HCT116 (cell line): ENCODE measurements around the gene RGL2.

Experiments
- CEBPB ChIP-seq: IDR thresholded peaks from 2 replicates; pipeline ENCODE4 v1.6.1; 2012; ENCODE audit warnings: low read depth
- EZH2 ChIP-seq: fragments of 200-600 bp; sonication (generic); IDR thresholded peaks from 2 replicates; pipeline ENCODE4 v1.6.1; 2017; ENCODE audit warnings: antibody characterized with exemption, mixed run types
- POLR2A ChIP-seq: IDR thresholded peaks from 2 replicates; pipeline ENCODE4 v1.7.0; 2011; ENCODE audit warnings: borderline replicate concordance; ENCODE audit not compliant: insufficient read depth, insufficient read length; ENCODE audit errors: extremely low read depth
- SIN3A ChIP-seq: IDR thresholded peaks from 2 replicates; pipeline ENCODE4 v1.6.1; 2012; ENCODE audit warnings: low read depth
- TCF7L2 ChIP-seq: IDR thresholded peaks from 2 replicates; pipeline ENCODE4 v1.7.0; 2011; ENCODE audit warnings: borderline replicate concordance, inconsistent platforms; ENCODE audit not compliant: insufficient read depth, insufficient read length; ENCODE audit errors: extremely low read depth
- YY1 ChIP-seq: IDR thresholded peaks from 2 replicates; pipeline ENCODE4 v1.6.1; 2011; ENCODE audit warnings: low read length, low read depth, moderate library complexity, mild to moderate bottlenecking; ENCODE audit not compliant: insufficient replicate concordance; ENCODE audit errors: extremely low read depth
- ZNF274 ChIP-seq: fragments of 200-500 bp; sonication (Bioruptor generic); IDR thresholded peaks from 2 replicates; pipeline ENCODE4 v1.6.1; 2014; ENCODE audit warnings: mild to moderate bottlenecking, low read depth, low read length, inconsistent platforms
- TF ChIP-seq, protein P1 (sequence below), 3 experiments: fragments of 200-600 bp in 1 of 3; sonication (generic) in 1 of 3; IDR thresholded peaks in 2 of 3; conservative IDR thresholded peaks in 1 of 3; 2 replicates each; pipeline ENCODE4 v1.5.1; 2012 to 2017; ENCODE audit warnings: low read depth in 2 of 3, low read length in 2 of 3, antibody characterized with exemption in 1 of 3, borderline replicate concordance in 1 of 3, control low read depth in 1 of 3, mild to moderate bottlenecking in 1 of 3, mixed read lengths in 1 of 3, mixed run types in 1 of 3, moderate library complexity in 1 of 3; ENCODE audit not compliant: insufficient read depth in 1 of 3
- TF ChIP-seq, protein P2 (sequence below): IDR thresholded peaks from 2 replicates; pipeline ENCODE4 v1.6.1; 2012; ENCODE audit warnings: low read depth

DNA sequence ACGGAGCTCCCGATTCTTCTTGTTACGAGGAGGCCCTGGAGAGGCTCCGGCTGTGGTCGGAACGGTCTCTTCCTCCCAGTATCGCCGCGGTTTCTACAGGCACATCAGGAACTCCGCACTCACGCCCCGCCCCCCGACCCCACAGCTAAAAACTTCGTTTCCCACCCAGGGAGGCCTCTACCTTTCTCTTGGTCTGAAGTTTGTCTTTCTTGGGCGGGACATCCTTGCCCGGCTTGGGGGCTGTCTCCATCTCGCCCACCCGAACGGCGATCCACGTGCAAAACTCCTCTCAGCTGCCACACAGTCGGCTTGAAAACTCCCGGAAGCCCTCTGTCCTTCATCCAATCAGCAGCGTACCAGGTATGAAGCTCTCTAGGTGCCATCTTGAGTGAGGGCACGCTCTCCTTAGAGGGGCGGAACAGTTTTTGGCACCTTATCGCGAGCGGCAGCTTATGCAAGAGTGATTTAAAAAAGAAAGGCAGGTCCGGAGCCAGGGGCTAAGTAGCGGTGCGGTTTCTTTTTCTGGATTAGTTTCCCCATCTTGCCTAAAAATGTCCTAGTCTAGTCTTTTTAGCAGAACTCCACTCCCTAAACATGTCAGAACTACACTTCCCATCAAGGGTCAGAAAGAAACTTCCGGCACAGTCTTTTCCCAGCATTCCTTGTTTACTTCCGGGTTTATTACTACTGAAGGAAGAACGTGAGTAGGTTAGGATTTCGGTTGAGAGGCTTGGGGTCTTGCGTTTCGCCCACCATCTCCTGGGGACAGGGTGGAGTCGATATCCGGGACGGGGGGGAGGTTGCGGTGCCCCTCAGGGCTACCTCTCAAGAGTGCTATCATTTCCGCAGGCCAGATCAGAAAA is 9.6 kb downstream of the RGL2 start, which contains the start of the genes PFDN6 and WDR46:
- peak; percentile 98 for TF ChIP-seq YY1
- TF ChIP-seq, protein P1, sequence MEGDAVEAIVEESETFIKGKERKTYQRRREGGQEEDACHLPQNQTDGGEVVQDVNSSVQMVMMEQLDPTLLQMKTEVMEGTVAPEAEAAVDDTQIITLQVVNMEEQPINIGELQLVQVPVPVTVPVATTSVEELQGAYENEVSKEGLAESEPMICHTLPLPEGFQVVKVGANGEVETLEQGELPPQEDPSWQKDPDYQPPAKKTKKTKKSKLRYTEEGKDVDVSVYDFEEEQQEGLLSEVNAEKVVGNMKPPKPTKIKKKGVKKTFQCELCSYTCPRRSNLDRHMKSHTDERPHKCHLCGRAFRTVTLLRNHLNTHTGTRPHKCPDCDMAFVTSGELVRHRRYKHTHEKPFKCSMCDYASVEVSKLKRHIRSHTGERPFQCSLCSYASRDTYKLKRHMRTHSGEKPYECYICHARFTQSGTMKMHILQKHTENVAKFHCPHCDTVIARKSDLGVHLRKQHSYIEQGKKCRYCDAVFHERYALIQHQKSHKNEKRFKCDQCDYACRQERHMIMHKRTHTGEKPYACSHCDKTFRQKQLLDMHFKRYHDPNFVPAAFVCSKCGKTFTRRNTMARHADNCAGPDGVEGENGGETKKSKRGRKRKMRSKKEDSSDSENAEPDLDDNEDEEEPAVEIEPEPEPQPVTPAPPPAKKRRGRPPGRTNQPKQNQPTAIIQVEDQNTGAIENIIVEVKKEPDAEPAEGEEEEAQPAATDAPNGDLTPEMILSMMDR (IDR thresholded peaks at IDR 0.05 in 2 of 3, conservative IDR thresholded peaks at IDR 0.05 in 1 of 3; ENCODE audit: borderline replicate concordance in 1 of 3, insufficient read depth in 1 of 3, low read depth in 2 of 3, low read length in 2 of 3) = no peak
- TF ChIP-seq EZH2 = no peak
- peak; percentile 59 for TF ChIP-seq POLR2A
- TF ChIP-seq CEBPB = no peak
- no peak for TF ChIP-seq SIN3A
- TF ChIP-seq, protein P2, sequence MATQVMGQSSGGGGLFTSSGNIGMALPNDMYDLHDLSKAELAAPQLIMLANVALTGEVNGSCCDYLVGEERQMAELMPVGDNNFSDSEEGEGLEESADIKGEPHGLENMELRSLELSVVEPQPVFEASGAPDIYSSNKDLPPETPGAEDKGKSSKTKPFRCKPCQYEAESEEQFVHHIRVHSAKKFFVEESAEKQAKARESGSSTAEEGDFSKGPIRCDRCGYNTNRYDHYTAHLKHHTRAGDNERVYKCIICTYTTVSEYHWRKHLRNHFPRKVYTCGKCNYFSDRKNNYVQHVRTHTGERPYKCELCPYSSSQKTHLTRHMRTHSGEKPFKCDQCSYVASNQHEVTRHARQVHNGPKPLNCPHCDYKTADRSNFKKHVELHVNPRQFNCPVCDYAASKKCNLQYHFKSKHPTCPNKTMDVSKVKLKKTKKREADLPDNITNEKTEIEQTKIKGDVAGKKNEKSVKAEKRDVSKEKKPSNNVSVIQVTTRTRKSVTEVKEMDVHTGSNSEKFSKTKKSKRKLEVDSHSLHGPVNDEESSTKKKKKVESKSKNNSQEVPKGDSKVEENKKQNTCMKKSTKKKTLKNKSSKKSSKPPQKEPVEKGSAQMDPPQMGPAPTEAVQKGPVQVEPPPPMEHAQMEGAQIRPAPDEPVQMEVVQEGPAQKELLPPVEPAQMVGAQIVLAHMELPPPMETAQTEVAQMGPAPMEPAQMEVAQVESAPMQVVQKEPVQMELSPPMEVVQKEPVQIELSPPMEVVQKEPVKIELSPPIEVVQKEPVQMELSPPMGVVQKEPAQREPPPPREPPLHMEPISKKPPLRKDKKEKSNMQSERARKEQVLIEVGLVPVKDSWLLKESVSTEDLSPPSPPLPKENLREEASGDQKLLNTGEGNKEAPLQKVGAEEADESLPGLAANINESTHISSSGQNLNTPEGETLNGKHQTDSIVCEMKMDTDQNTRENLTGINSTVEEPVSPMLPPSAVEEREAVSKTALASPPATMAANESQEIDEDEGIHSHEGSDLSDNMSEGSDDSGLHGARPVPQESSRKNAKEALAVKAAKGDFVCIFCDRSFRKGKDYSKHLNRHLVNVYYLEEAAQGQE = no peak
- no peak for TF ChIP-seq ZNF274
- no peak for TF ChIP-seq TCF7L2
